ENCODE measurements around the gene DDC. TPM values are rescaled to one million over a fixed set of nuclear protein-coding genes. Genes with fewer than 3 reads are reported as not detected.

Gene DDC
- polyA plus RNA-seq, 2 of the 4 experiments (the other 2 are of a cell fraction) = 1.3 to 2.8 TPM

- no peaks in the 10 kb centered on the region for H3K9me3 ChIP-seq
- ChIA-PET POLR2A (no interaction called here), CTCF (interaction anchor here (0.6 to 4.2 kb wide), 8 partner anchors 17 to 626 kb away, joined by 3 to 15 read pairs (median 4); no protein-coding TSS in a partner anchor)
- H3K27ac ChIP-seq = peak overlapping the region; percentile 90 to 91
- peak overlapping the region; percentile 82 for H3K4me2 ChIP-seq
- DNase-seq (ENCODE audit: low read depth in 1 of 2, low spot score in 1 of 2) (peak; percentile 87 to 96), FAIRE-seq (peak; percentile 97), ATAC-seq (peak; percentile 97 to 98)
- 11% methylated on average over 12 of the region's 12 CpGs for WGBS (ENCODE audit: missing lambda C conversion rate)
- no peak overlapping the region for H3K4me3 ChIP-seq
- H3K4me1 ChIP-seq = peaks cover 39% of the 10 kb centered on the region
- TF ChIP-seq POLR2AphosphoS2 (conservative IDR thresholded peaks at IDR 0.05; ENCODE audit: low read length) (no peak), MAX (IDR thresholded peaks at IDR 0.05) (peak; percentile 77), CBX8 (IDR thresholded peaks at IDR 0.05) (no peak), ZNF302 (CRISPR knock-in tag; IDR thresholded peaks at IDR 0.05) (peak; percentile 76; the same call in 1 of the 2 replicates), HES2 (IDR thresholded peaks at IDR 0.05) (0 out of 2 replicates have a peak, but pooled peaks have one; percentile 18), TP53 (CRISPR knock-in tag; IDR thresholded peaks at IDR 0.05) (0 out of 2 replicates have a peak, but pooled peaks have one; percentile 17), CHD4 (IDR thresholded peaks at IDR 0.05; ENCODE audit: borderline replicate concordance) (no peak), CHD2 (IDR thresholded peaks at IDR 0.05; ENCODE audit: low read length, partially characterized antibody) (no peak), SREBF2 (IDR thresholded peaks at IDR 0.05) (no peak), FOXS1 (CRISPR knock-in tag; IDR thresholded peaks at IDR 0.05) (no peak), JUNB (IDR thresholded peaks at IDR 0.05) (peak; percentile 92), BHLHE40 (IDR thresholded peaks at IDR 0.05; ENCODE audit: low read depth, low read length) (no peak), HOXA7 (CRISPR knock-in tag; IDR thresholded peaks at IDR 0.05) (no peak), MYC (IDR thresholded peaks at IDR 0.05; ENCODE audit: borderline replicate concordance, low read length) (no peak), PHF8 (IDR thresholded peaks at IDR 0.05; ENCODE audit: borderline replicate concordance, low read depth) (no peak), GATA3 (IDR thresholded peaks at IDR 0.05; ENCODE audit: borderline replicate concordance) (peak; percentile 39; the same call in 1 of the 2 replicates), ATOH8 (CRISPR knock-in tag; IDR thresholded peaks at IDR 0.05; ENCODE audit: low read depth) (0 out of 2 replicates have a peak, but pooled peaks have one; percentile 35), KDM1A (IDR thresholded peaks at IDR 0.05; ENCODE audit: low read depth) (no peak), RCOR1 (IDR thresholded peaks at IDR 0.05; ENCODE audit: low read depth, low read length) (no peak), ESRRA (IDR thresholded peaks at IDR 0.05; ENCODE audit: borderline replicate concordance, low read length) (no peak), EHF (CRISPR knock-in tag; IDR thresholded peaks at IDR 0.05) (0 out of 2 replicates have a peak, but pooled peaks have one; percentile 24), PBX3 (IDR thresholded peaks at IDR 0.05) (peak; percentile 84), E2F6 (IDR thresholded peaks at IDR 0.05; ENCODE audit: borderline replicate concordance, low read depth) (0 out of 2 replicates have a peak, but pooled peaks have one; percentile 6), ZSCAN20 (CRISPR knock-in tag; IDR thresholded peaks at IDR 0.05) (no peak), FOSL2 (IDR thresholded peaks at IDR 0.05) (peak; percentile 98), FOSL2 (CRISPR knock-in tag; IDR thresholded peaks at IDR 0.05) (peak; percentile 99), JUN (IDR thresholded peaks at IDR 0.05) (peak in 1 of 2 experiments; percentile 58; a peak in 2 of 5 replicates), HOXB5 (CRISPR knock-in tag; IDR thresholded peaks at IDR 0.05) (peak; percentile 57; the same call in 1 of the 2 replicates), RFX5 (IDR thresholded peaks at IDR 0.05) (no peak), RAD21 (conservative IDR thresholded peaks at IDR 0.05 in 1 of 2, IDR thresholded peaks at IDR 0.05 in 1 of 2) (peak in 1 of 2 experiments; percentile 5; a peak in 1 of 5 replicates), POLR2A (IDR thresholded peaks at IDR 0.05; ENCODE audit: low read length) (no peak), ELK1 (IDR thresholded peaks at IDR 0.05; ENCODE audit: low read depth, low read length) (no peak), CEBPB (IDR thresholded peaks at IDR 0.05) (peak in 1 of 2 experiments; percentile 49; a peak in 1 of 4 replicates), NFE2L2 (conservative IDR thresholded peaks at IDR 0.05; ENCODE audit: low read length) (peak; percentile 99), NPAS2 (CRISPR knock-in tag; IDR thresholded peaks at IDR 0.05; ENCODE audit: borderline replicate concordance) (no peak), MAFK (IDR thresholded peaks at IDR 0.05; ENCODE audit: partially characterized antibody) (peak; percentile 100), HEYL (CRISPR knock-in tag; IDR thresholded peaks at IDR 0.05) (0 out of 2 replicates have a peak, but pooled peaks have one; percentile 13), HOXB13 (CRISPR knock-in tag; IDR thresholded peaks at IDR 0.05; ENCODE audit: low read depth) (peak; percentile 55; the same call in 1 of the 2 replicates)
Observed at GRCh38 chr7:50534690-50535290, 30.4 kb downstream of the DDC start.
